ENCODE results near the gene KMT2A. TPM values are rescaled to one million over a fixed set of nuclear protein-coding genes. Genes with fewer than 3 reads are reported as not detected.

The KMT2A gene
- total and polyA plus RNA-seq, 7 donors: 5.3 to 93.9 (median 42.9) TPM

- intact Hi-C loops (cut with DNase I): no loop called here
- 85 to 86% methylated on average over 13 of the region's 13 CpGs for WGBS, 2 donors
- peaks cover 19 to 82% (median 44%) of the 10 kb centered on the region in 4 donors for H3K36me3 ChIP-seq
- H3K27me3 ChIP-seq: no peaks in the 10 kb centered on the region
- H3K4me3 ChIP-seq: no peak overlapping the region
- no peaks in the 10 kb centered on the region for H3K9me3 ChIP-seq
- TF ChIP-seq POLR2A (IDR thresholded peaks at IDR 0.05) (no peak), EP300 (IDR thresholded peaks at IDR 0.05) (no peak), POLR2AphosphoS5 (IDR thresholded peaks at IDR 0.05) (no peak), CTCF (IDR thresholded peaks at IDR 0.05) (no peak)
- peaks cover 0 to 6% (median 3%) of the 10 kb centered on the region in 4 donors for H3K4me1 ChIP-seq
- no peak for DNase-seq
- no peak overlapping the region for H3K27ac ChIP-seq
These were observed 85.6 kb downstream of the KMT2A start for GRCh38 chr11:118521892-118522311.

- intact Hi-C loops (cut with DNase I): no loop called here
- TF ChIP-seq EP300 (IDR thresholded peaks at IDR 0.05) (no peak), POLR2AphosphoS5 (IDR thresholded peaks at IDR 0.05) (no peak), CTCF (IDR thresholded peaks at IDR 0.05) (no peak), POLR2A (IDR thresholded peaks at IDR 0.05) (no peak)
- Histone ChIP-seq H3K9me3 (no peaks in the 10 kb centered on the region), H3K27ac (no peak overlapping the region), H3K36me3 (peaks cover 19 to 76% (median 44%) of the 10 kb centered on the region in 4 donors), H3K4me3 (no peak overlapping the region), H3K27me3 (no peaks in the 10 kb centered on the region), H3K4me1 (peaks cover 0 to 6% (median 3%) of the 10 kb centered on the region in 4 donors)
- no peak for DNase-seq
- WGBS, 2 donors: 68 to 72% methylated on average over 6 of the region's 6 CpGs
These were observed 86.3 kb downstream of the KMT2A start for GRCh38 chr11:118522571-118523072.

GRCh38 chr11:118524356-118524755 lies 88.1 kb downstream of the KMT2A start:
- H3K27ac ChIP-seq: no peak overlapping the region
- no peak overlapping the region for H3K4me3 ChIP-seq
- peaks cover 0 to 10% (median 4%) of the 10 kb centered on the region in 4 donors for H3K4me1 ChIP-seq
- TF ChIP-seq POLR2A (IDR thresholded peaks at IDR 0.05): no peak
- TF ChIP-seq POLR2AphosphoS5 (IDR thresholded peaks at IDR 0.05): no peak
- no peak for TF ChIP-seq EP300 (IDR thresholded peaks at IDR 0.05)
- TF ChIP-seq CTCF (IDR thresholded peaks at IDR 0.05): no peak
- H3K36me3 ChIP-seq: peaks cover 19 to 59% (median 42%) of the 10 kb centered on the region in 4 donors
- H3K9me3 ChIP-seq: no peaks in the 10 kb centered on the region
- no peaks in the 10 kb centered on the region for H3K27me3 ChIP-seq
- intact Hi-C loops (cut with DNase I): no loop called here
- no peak for DNase-seq

GRCh38 chr11:118524757-118525470 lies 88.6 kb downstream of the KMT2A start:
- intact Hi-C loops (cut with DNase I): no loop called here
- Histone ChIP-seq H3K27me3 (no peaks in the 10 kb centered on the region), H3K4me1 (peaks cover 0 to 16% (median 10%) of the 10 kb centered on the region in 4 donors), H3K36me3 (peaks cover 14 to 53% (median 38%) of the 10 kb centered on the region in 4 donors), H3K9me3 (no peaks in the 10 kb centered on the region), H3K4me3 (no peak overlapping the region), H3K27ac (no peak overlapping the region)
- whole genome bisulfite sequencing, 2 donors: 81 to 94% methylated on average over 6 of the region's 6 CpGs
- TF ChIP-seq POLR2A (IDR thresholded peaks at IDR 0.05) (no peak), CTCF (IDR thresholded peaks at IDR 0.05) (no peak), EP300 (IDR thresholded peaks at IDR 0.05) (no peak), POLR2AphosphoS5 (IDR thresholded peaks at IDR 0.05) (no peak)
- DNase-seq: no peak

Measured in sigmoid colon (tissue), 7 donors.